Heart left ventricle (tissue), 16 donors: ENCODE results near the gene CD177. TPM values are rescaled to one million over a fixed set of nuclear protein-coding genes. Genes with fewer than 3 reads are reported as not detected.

Source experiments
- ATAC-seq, 4 donors: fragments of 200-7000 bp; cut with Tn5 transposase; one replicate each; pipeline ENCODE4 v1.9.1; 2020 to 2022; ENCODE audit warnings: moderate library complexity in 4 of 4, mild to moderate bottlenecking in 3 of 4, moderate number of reproducible peaks in 1 of 4
- DNase-seq, 5 donors: peaks; one replicate each; pipeline ENCODE4 v3.0.0-alpha.2; 2020
- H3K27ac ChIP-seq, 12 donors: fragments of 200-600 bp; sonication (generic) in 4 of 12; one replicate each; pipeline versions ENCODE4 v1.5.0 to v1.8.0; 2016 to 2022; ENCODE audit warnings: mild to moderate bottlenecking in 2 of 12
- H3K27me3 ChIP-seq, 9 donors: fragments of 200-600 bp; sonication (generic) in 2 of 9; one replicate each; pipeline versions ENCODE4 v1.5.1 to v1.8.0; 2016 to 2022; ENCODE audit warnings: mild to moderate bottlenecking in 3 of 9
- H3K36me3 ChIP-seq, 9 donors: fragments of 200-600 bp; sonication (generic) in 2 of 9; one replicate each; pipeline versions ENCODE4 v1.5.0 to v1.8.0; 2018 to 2022; ENCODE audit warnings: mild to moderate bottlenecking in 2 of 9
- H3K4me1 ChIP-seq, 12 donors: fragments of 200-600 bp; sonication (generic) in 4 of 12; one replicate each; pipeline versions ENCODE4 v1.5.0 to v1.8.0; 2016 to 2022; ENCODE audit warnings: mild to moderate bottlenecking in 3 of 12
- H3K4me3 ChIP-seq, 12 donors: fragments of 200-600 bp; sonication (generic) in 4 of 12; one replicate each; pipeline versions ENCODE4 v1.5.0 to v1.8.0; 2017 to 2022; ENCODE audit warnings: mild to moderate bottlenecking in 9 of 12, moderate library complexity in 4 of 12
- H3K9me3 ChIP-seq, 12 donors: fragments of 200-600 bp; sonication (generic) in 4 of 12; one replicate each; pipeline versions ENCODE4 v1.5.0 to v1.8.0; 2016 to 2022; ENCODE audit warnings: mild to moderate bottlenecking in 1 of 12
- POLR2A ChIP-seq, 2 donors: fragments of 450-650 bp; IDR thresholded peaks; one replicate each; pipeline ENCODE4 v1.6.1; 2017; ENCODE audit warnings: antibody characterized with exemption in 2 of 2, mild to moderate bottlenecking in 2 of 2, moderate library complexity in 2 of 2
- WGBS, 4 donors: extraction: QIAGEN DNeasy Blood & Tissue Kit in 2 of 4; methylation state at CpG; one replicate each; pipeline versions ENCODE4 v1.1.5 to v1.1.7; 2013 to 2018; 5-methylcytosine and 5-hydroxymethylcytosine counted together
- intact Hi-C, 10 donors: fragments of 100-400 bp; cut with DNase I; formaldehyde crosslinking; loops; one replicate each; pipeline versions ENCODE4 v1.11.1 to v1.14.2; 2022
- polyA plus RNA-seq, 2 donors: library from polyadenylated mRNA; stranded (reverse); fragments of 200-250 nt; gene quantifications; one replicate each; pipeline ENCODE4 v1.2.3, GENCODE V29; 2013
- total RNA-seq, 9 donors: library from RNA; depleted of rRNA in 2 of 9; stranded (reverse); fragments of >200 nt in 2 of 9; fragmentation: NEBNext Ultra II Directional in 3 of 9; extraction: Animal tissue kit (Norgen Biotek cat#: 25700) in 3 of 9; gene quantifications; one replicate each; pipeline versions ENCODE4 v1.1.0 to v1.2.4, GENCODE V29; 2016 to 2023
- TF ChIP-seq, protein P1 (sequence below), 12 donors: fragments of 200-600 bp; sonication (generic) in 4 of 12; IDR thresholded peaks; one replicate each; pipeline versions ENCODE4 v1.5.0 to v1.8.0; 2018 to 2022; ENCODE audit warnings: antibody characterized with exemption in 12 of 12, mild to moderate bottlenecking in 5 of 12
- donor health status: ischemic (EF 13 %, LVEDD 7.1; RV severe dilation, severe dysfunction).
- donor health status: healthy with polysubstance abuse.
- donor health status: DM: no; HTN: yes; CAD: no.
- donor health status: DM: no; HTN: no; CAD: no.
- donor health status: ischemic (EF 25% LVEDD 6.9; RV normal size, moderate dysfunction).
- donor health status: ischemic (EF 25% LVEDD 5.7; RV mildly dilated, moderate dysfunction).
- donor health status: healthy.
- donor health status: DM: yes; HTN: yes; CAD: no.
- donor health status: ischemic (EF 35%, LVEDD 5.7; RV mildly dilated, moderate dysfunction).
- donor health status: nonischemic (EF 11% LVEDD 7.7; RV severe dilation, severe dysfunction).
- donor health status: DM: yes; HTN: yes; CAD: no.
- donor health status: PGD.
- donor health status: ischemic (EF 29% LVEDD 5.4; RV normal size, mild dysfunction).
- donor health status: nonischemic (EF 23%, LVEDD 6.1; RV moderate dilation, normal function).

CD177 gene
- total and polyA plus RNA-seq, 11 donors = 0.14 to 6.4 (median 0.53) TPM; not detected in 3

GRCh38 chr19:43395561-43395960 is 42.1 kb downstream of the CD177 start:
- no peaks in the 10 kb centered on the region for H3K36me3 ChIP-seq
- intact Hi-C loops = no loop called here
- no peak for TF ChIP-seq POLR2A (IDR thresholded peaks at IDR 0.05)
- TF ChIP-seq, protein P1, sequence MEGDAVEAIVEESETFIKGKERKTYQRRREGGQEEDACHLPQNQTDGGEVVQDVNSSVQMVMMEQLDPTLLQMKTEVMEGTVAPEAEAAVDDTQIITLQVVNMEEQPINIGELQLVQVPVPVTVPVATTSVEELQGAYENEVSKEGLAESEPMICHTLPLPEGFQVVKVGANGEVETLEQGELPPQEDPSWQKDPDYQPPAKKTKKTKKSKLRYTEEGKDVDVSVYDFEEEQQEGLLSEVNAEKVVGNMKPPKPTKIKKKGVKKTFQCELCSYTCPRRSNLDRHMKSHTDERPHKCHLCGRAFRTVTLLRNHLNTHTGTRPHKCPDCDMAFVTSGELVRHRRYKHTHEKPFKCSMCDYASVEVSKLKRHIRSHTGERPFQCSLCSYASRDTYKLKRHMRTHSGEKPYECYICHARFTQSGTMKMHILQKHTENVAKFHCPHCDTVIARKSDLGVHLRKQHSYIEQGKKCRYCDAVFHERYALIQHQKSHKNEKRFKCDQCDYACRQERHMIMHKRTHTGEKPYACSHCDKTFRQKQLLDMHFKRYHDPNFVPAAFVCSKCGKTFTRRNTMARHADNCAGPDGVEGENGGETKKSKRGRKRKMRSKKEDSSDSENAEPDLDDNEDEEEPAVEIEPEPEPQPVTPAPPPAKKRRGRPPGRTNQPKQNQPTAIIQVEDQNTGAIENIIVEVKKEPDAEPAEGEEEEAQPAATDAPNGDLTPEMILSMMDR (IDR thresholded peaks at IDR 0.05) = no peak
- DNase-seq (no peak), ATAC-seq (no peak)
- 78 to 85% (median 79%) methylated on average over 4 to 6 of the region's 6 CpGs for WGBS, 4 donors
- H3K4me1 ChIP-seq = no peaks in the 10 kb centered on the region
- H3K27me3 ChIP-seq = peaks cover 0 to 41% (median 0%) of the 10 kb centered on the region in 9 donors
- H3K27ac ChIP-seq = no peak overlapping the region
- no peaks in the 10 kb centered on the region for H3K9me3 ChIP-seq
- no peak overlapping the region for H3K4me3 ChIP-seq

- ATAC-seq (no peak), DNase-seq (no peak)
- Histone ChIP-seq H3K27ac (no peak overlapping the region), H3K36me3 (no peaks in the 10 kb centered on the region), H3K4me1 (no peaks in the 10 kb centered on the region), H3K9me3 (no peaks in the 10 kb centered on the region), H3K4me3 (no peak overlapping the region), H3K27me3 (peaks cover 0 to 34% (median 0%) of the 10 kb centered on the region in 9 donors)
- WGBS, 4 donors = 33 to 68% (median 55%) methylated on average over 24 of the region's 24 CpGs
- intact Hi-C loops = no loop called here
- TF ChIP-seq, protein P1 (IDR thresholded peaks at IDR 0.05) = no peak
- no peak for TF ChIP-seq POLR2A (IDR thresholded peaks at IDR 0.05)
Observed at GRCh38 chr19:43406297-43406696, 52.8 kb downstream of the CD177 start.

DNA sequence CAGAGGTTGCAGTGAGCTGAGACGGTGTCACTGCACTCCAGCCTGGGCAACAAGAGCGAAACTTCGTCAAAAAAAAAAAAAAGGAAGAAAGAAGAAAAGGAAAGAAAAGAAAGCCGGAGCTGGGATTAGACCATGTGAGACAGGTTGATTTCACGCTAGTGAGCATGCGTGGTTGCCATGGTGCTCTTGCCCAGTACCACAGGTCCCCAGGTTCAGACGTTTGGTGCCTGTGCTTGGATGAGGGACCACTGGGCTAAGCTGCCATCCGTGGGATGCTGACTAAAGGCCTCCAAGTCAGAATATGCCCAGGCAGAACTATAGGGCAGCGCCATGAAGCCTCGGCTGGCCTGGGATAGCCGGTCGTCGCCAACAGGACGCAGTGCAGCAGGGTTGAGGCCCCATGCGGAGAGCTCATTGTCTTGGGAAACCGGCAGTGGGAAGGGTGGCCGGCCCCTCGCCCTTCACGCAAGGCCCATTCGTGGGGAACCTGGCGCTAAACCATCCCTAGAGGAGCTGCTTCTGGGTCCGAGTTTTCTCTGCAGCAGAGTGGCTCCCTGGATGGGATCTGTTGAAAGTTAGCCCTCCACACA is 54.0 kb downstream of the CD177 start:
- Histone ChIP-seq H3K27ac (no peak overlapping the region), H3K27me3 (peaks cover 0 to 34% (median 0%) of the 10 kb centered on the region in 9 donors), H3K9me3 (no peaks in the 10 kb centered on the region), H3K36me3 (no peaks in the 10 kb centered on the region), H3K4me3 (no peak overlapping the region), H3K4me1 (no peaks in the 10 kb centered on the region)
- DNase-seq (no peak), ATAC-seq (no peak)
- WGBS, 4 donors = 73 to 83% (median 78%) methylated on average over 18 to 22 of the region's 22 CpGs
- TF ChIP-seq POLR2A (IDR thresholded peaks at IDR 0.05) = no peak
- TF ChIP-seq, protein P1 (IDR thresholded peaks at IDR 0.05) = no peak
- intact Hi-C loops = no loop called here

DNA sequence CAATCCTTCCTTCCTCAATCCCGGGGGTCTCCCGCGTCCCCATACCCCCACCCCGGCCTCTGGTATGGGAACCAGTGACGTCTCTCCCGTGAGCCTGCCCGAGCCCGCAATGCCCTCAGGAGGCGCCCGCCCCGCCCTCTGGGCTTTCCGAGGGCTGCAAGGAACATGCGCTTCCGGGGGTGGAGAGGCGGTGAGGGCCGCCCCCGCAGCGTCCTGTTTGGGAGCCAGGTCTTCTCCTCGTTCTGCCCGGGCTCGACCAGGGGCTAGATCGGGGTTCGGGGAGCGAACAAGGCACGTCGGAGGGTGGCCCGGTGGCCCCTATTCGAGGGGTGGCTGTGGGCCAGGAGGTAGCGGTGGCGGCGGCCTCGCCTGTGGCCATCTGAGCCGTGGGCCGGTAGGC is 54.6 kb downstream of the CD177 start:
- H3K4me1 ChIP-seq = no peaks in the 10 kb centered on the region
- ATAC-seq = no peak
- 77 to 94% (median 82%) methylated on average over 28 to 34 of the region's 34 CpGs for WGBS, 4 donors
- H3K4me3 ChIP-seq = no peak overlapping the region
- H3K9me3 ChIP-seq = no peaks in the 10 kb centered on the region
- DNase-seq = no peak
- TF ChIP-seq, protein P1 (IDR thresholded peaks at IDR 0.05) = no peak
- no peak for TF ChIP-seq POLR2A (IDR thresholded peaks at IDR 0.05)
- no peak overlapping the region for H3K27ac ChIP-seq
- H3K27me3 ChIP-seq = peaks cover 0 to 34% (median 0%) of the 10 kb centered on the region in 9 donors
- no peaks in the 10 kb centered on the region for H3K36me3 ChIP-seq
- intact Hi-C loops = no loop called here
